ENCODE data around the gene UBE2V1. TPM values are rescaled to one million over a fixed set of nuclear protein-coding genes. Genes with fewer than 3 reads are reported as not detected.

UBE2V1 gene
- total and polyA plus RNA-seq, 2 of the 13 experiments (the other 11 are each of a cell fraction or from before 2014, with no cell fraction given) = 81.3 to 132 TPM

DNA sequence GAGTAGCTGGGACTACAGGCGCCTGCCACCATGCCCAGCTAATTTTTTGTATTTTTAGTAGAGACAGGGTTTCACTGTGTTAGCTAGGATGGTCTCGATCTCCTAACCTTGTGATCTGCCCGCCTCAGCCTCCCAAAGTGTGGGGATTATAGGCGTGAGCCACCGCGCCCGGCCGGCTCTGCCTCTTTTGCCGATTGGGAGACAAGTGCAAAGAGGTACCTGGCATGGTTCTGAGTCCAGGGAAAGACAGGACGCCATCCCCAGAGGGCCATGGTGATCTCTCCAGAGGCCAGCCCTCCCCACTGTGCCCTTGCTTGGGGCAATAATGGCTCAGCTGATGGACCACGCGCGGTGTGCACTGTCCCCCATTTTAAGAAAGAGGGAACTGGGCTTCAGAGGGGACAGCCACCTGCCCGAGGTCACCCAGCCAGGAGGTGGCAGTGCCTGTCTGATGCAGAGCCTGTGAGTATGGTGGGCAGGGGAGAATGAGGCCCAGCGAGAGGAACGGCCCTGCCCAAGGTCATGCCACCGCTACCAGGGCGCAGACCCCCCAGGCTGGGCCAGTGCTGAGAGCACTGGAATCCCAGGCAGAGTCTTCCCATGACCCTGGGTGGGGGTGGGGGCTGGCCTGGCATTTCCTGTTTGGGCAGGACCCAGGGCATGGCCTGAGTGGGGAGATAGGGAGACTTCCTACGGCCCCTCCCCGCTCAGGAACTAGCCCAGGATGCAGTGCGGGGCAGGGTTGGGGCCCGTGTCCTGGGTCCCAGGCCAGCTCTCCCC lies 69.2 kb downstream of the UBE2V1 start (continued):
- TF ChIP-seq, protein P1, sequence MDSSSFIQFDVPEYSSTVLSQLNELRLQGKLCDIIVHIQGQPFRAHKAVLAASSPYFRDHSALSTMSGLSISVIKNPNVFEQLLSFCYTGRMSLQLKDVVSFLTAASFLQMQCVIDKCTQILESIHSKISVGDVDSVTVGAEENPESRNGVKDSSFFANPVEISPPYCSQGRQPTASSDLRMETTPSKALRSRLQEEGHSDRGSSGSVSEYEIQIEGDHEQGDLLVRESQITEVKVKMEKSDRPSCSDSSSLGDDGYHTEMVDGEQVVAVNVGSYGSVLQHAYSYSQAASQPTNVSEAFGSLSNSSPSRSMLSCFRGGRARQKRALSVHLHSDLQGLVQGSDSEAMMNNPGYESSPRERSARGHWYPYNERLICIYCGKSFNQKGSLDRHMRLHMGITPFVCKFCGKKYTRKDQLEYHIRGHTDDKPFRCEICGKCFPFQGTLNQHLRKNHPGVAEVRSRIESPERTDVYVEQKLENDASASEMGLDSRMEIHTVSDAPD (CRISPR knock-in tag; IDR thresholded peaks at IDR 0.05) = no peak
- TF ChIP-seq ZSCAN9 (CRISPR knock-in tag; IDR thresholded peaks at IDR 0.05; ENCODE audit: borderline replicate concordance) (no peak), RXRA (CRISPR knock-in tag; IDR thresholded peaks at IDR 0.05) (no peak), ZNF577 (CRISPR knock-in tag; IDR thresholded peaks at IDR 0.05; ENCODE audit: borderline replicate concordance, low read depth) (no peak), NFE2L1 (CRISPR knock-in tag; IDR thresholded peaks at IDR 0.05; ENCODE audit: borderline replicate concordance) (no peak), ZBTB1 (CRISPR knock-in tag; IDR thresholded peaks at IDR 0.05; ENCODE audit: borderline replicate concordance) (no peak), XRCC5 (optimal IDR thresholded peaks at IDR 0.05; ENCODE audit: low read length) (no peak), MXD4 (CRISPR knock-in tag; IDR thresholded peaks at IDR 0.05) (no peak), HIVEP1 (CRISPR knock-in tag; IDR thresholded peaks at IDR 0.05) (peak; percentile 14; the same call in 1 of the 2 replicates), KMT2A (CRISPR knock-in tag; IDR thresholded peaks at IDR 0.05) (no peak), ZNF790 (CRISPR knock-in tag; IDR thresholded peaks at IDR 0.05; ENCODE audit: borderline replicate concordance) (no peak)
- TF ChIP-seq, protein P2, sequence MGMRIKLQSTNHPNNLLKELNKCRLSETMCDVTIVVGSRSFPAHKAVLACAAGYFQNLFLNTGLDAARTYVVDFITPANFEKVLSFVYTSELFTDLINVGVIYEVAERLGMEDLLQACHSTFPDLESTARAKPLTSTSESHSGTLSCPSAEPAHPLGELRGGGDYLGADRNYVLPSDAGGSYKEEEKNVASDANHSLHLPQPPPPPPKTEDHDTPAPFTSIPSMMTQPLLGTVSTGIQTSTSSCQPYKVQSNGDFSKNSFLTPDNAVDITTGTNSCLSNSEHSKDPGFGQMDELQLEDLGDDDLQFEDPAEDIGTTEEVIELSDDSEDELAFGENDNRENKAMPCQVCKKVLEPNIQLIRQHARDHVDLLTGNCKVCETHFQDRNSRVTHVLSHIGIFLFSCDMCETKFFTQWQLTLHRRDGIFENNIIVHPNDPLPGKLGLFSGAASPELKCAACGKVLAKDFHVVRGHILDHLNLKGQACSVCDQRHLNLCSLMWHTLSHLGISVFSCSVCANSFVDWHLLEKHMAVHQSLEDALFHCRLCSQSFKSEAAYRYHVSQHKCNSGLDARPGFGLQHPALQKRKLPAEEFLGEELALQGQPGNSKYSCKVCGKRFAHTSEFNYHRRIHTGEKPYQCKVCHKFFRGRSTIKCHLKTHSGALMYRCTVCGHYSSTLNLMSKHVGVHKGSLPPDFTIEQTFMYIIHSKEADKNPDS (CRISPR knock-in tag; IDR thresholded peaks at IDR 0.05) = no peak
- TF ChIP-seq, protein P3, sequence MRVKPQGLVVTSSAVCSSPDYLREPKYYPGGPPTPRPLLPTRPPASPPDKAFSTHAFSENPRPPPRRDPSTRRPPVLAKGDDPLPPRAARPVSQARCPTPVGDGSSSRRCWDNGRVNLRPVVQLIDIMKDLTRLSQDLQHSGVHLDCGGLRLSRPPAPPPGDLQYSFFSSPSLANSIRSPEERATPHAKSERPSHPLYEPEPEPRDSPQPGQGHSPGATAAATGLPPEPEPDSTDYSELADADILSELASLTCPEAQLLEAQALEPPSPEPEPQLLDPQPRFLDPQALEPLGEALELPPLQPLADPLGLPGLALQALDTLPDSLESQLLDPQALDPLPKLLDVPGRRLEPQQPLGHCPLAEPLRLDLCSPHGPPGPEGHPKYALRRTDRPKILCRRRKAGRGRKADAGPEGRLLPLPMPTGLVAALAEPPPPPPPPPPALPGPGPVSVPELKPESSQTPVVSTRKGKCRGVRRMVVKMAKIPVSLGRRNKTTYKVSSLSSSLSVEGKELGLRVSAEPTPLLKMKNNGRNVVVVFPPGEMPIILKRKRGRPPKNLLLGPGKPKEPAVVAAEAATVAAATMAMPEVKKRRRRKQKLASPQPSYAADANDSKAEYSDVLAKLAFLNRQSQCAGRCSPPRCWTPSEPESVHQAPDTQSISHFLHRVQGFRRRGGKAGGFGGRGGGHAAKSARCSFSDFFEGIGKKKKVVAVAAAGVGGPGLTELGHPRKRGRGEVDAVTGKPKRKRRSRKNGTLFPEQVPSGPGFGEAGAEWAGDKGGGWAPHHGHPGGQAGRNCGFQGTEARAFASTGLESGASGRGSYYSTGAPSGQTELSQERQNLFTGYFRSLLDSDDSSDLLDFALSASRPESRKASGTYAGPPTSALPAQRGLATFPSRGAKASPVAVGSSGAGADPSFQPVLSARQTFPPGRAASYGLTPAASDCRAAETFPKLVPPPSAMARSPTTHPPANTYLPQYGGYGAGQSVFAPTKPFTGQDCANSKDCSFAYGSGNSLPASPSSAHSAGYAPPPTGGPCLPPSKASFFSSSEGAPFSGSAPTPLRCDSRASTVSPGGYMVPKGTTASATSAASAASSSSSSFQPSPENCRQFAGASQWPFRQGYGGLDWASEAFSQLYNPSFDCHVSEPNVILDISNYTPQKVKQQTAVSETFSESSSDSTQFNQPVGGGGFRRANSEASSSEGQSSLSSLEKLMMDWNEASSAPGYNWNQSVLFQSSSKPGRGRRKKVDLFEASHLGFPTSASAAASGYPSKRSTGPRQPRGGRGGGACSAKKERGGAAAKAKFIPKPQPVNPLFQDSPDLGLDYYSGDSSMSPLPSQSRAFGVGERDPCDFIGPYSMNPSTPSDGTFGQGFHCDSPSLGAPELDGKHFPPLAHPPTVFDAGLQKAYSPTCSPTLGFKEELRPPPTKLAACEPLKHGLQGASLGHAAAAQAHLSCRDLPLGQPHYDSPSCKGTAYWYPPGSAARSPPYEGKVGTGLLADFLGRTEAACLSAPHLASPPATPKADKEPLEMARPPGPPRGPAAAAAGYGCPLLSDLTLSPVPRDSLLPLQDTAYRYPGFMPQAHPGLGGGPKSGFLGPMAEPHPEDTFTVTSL (CRISPR knock-in tag; IDR thresholded peaks at IDR 0.05; ENCODE audit: borderline replicate concordance) = peak; percentile 19; the same call in 1 of the 2 replicates
